ENCODE results near the gene MRPS6.
A peak's percentile ranks its signal among the peaks of the same experiment; 100 is the strongest.

The MRPS6 gene

DNA sequence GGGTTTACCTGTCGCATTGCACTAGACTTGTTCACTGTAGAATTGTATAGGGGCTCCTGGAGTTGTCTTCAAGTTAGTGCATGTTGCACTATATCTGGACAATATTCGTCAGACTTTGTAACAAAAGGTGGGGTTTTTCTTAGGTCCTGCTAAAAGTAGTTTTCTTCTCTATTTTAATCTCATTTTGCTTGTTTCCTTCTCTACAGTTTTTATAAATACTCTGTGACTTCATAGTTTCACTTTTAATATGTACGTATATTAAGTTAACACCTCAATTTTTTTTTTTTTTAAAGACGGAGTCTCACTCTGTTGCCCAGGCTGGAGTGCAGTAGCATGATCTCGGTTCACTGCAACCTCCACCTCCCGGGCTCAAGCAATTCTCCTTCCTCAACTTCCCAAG, 26.5 kb upstream of the MRPS6 start:
- no peak overlapping the region for H3K4me3 ChIP-seq (ENCODE audit: low read length)
- DNase-seq (ENCODE audit: low read depth): no peak
- TF ChIP-seq CTCF (conservative IDR thresholded peaks at IDR 0.05; ENCODE audit: low read length): no peak

- no peak overlapping the region for H3K4me3 ChIP-seq (ENCODE audit: low read length)
- no peak for TF ChIP-seq CTCF (conservative IDR thresholded peaks at IDR 0.05; ENCODE audit: low read length)
- DNase-seq (ENCODE audit: low read depth): no peak
Observed at GRCh38 chr21:34047835-34048234, 25.5 kb upstream of the MRPS6 start.

- no peak for TF ChIP-seq CTCF (conservative IDR thresholded peaks at IDR 0.05; ENCODE audit: low read length)
- H3K4me3 ChIP-seq (ENCODE audit: low read length): no peak overlapping the region
- no peak for DNase-seq (ENCODE audit: low read depth)
Observed at GRCh38 chr21:34052171-34052570, 21.2 kb upstream of the MRPS6 start.

GRCh38 chr21:34054259-34054658, 19.1 kb upstream of the MRPS6 start:
- H3K4me3 ChIP-seq (ENCODE audit: low read length): no peak overlapping the region
- no peak for DNase-seq (ENCODE audit: low read depth)
- no peak for TF ChIP-seq CTCF (conservative IDR thresholded peaks at IDR 0.05; ENCODE audit: low read length)

GRCh38 chr21:34055615-34056014, 17.8 kb upstream of the MRPS6 start:
- DNase-seq (ENCODE audit: low read depth): no peak
- H3K4me3 ChIP-seq (ENCODE audit: low read length): no peak overlapping the region
- no peak for TF ChIP-seq CTCF (conservative IDR thresholded peaks at IDR 0.05; ENCODE audit: low read length)

DNA sequence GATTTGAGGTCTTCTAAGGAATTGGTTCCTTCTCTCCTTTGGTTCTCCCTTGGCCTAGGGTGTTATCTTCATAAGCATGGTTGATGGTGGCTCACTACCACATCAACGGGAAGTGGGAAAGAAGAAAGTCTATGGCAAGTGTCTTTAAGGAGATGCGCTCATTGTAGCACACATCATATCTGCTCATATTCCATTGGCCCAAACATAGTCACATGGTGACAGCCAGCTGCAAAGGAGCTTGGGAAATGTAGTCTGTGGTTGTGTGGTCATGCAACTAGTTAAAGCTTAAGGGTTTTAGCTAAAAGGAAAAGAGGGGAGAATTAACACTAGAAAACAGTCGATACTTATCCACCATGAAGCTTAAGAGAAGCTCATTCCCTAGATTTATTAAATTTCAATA, 11.4 kb upstream of the MRPS6 start:
- no peak overlapping the region for H3K4me3 ChIP-seq (ENCODE audit: low read length)
- TF ChIP-seq CTCF (conservative IDR thresholded peaks at IDR 0.05; ENCODE audit: low read length): no peak
- no peak for DNase-seq (ENCODE audit: low read depth)

DNA sequence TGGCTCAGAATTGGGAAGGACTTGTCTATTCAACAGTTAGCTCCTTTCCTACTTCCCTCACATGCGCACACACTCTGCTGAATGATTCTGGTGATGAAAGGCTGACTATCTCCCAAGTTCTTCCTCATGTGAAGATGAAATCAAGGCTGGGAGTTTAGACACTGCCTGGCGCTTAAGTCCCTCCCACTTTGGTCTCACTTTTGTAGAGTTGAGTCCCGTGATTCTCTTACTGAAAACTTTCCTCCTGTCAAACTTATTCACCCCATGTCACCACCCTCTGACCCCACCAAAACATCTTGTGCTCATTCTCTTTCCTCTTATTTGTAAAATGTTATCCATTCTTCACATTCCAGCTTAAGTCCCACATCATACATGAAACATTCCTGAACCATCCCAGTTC, 8.4 kb upstream of the MRPS6 start:
- H3K4me3 ChIP-seq (ENCODE audit: low read length): no peak overlapping the region

More for the DNA sequence above, 8.4 kb upstream of the MRPS6 start:
- DNase-seq (ENCODE audit: low read depth): peak; percentile 53
- TF ChIP-seq CTCF (conservative IDR thresholded peaks at IDR 0.05; ENCODE audit: low read length): no peak

Data from AG10803 (cell line).